Gastroesophageal sphincter (tissue), 4 donors: ENCODE results near the gene ATP6V1C2. TPM values are rescaled to one million over a fixed set of nuclear protein-coding genes. Genes with fewer than 3 reads are reported as not detected.

Source experiments
- ATAC-seq: fragments of 150-250 bp; one replicate; pipeline ENCODE4 v1.9.1; 2016; ENCODE audit warnings: mild to moderate bottlenecking, moderate library complexity
- H3K27ac ChIP-seq, 4 donors: fragments of 200-600 bp; sonication (generic) in 3 of 4; 1 replicate in 3 of 4; 2 replicates in 1 of 4; pipeline ENCODE4 v1.5.1; 2016 to 2019
- H3K27me3 ChIP-seq: fragments of 200-600 bp; sonication (generic); one replicate; pipeline ENCODE4 v1.5.1; 2019
- H3K36me3 ChIP-seq, 2 donors: fragments of 200-600 bp; sonication (generic); one replicate each; pipeline ENCODE4 v1.5.1; 2019; ENCODE audit warnings: control low read depth in 1 of 2
- H3K4me1 ChIP-seq, 3 donors: fragments of 200-600 bp; sonication (generic); 1 replicate in 2 of 3; 2 replicates in 1 of 3; pipeline ENCODE4 v1.5.1; 2016 to 2019; ENCODE audit warnings: control low read depth in 2 of 3
- H3K4me3 ChIP-seq, 2 donors: fragments of 200-600 bp; sonication (generic); one replicate each; pipeline ENCODE4 v1.5.1; 2019; ENCODE audit warnings: mild to moderate bottlenecking in 1 of 2, moderate library complexity in 1 of 2
- H3K9me3 ChIP-seq, 3 donors: fragments of 200-600 bp; sonication (generic); one replicate each; pipeline ENCODE4 v1.5.1; 2017 to 2019; ENCODE audit warnings: control low read depth in 2 of 3
- EP300 ChIP-seq: sonication (generic); formaldehyde crosslinking; IDR thresholded peaks from one replicate; pipeline ENCODE4 v1.6.1; 2017; ENCODE audit warnings: antibody characterized with exemption, mild to moderate bottlenecking
- POLR2A ChIP-seq, 2 donors: fragments of 450-650 bp; IDR thresholded peaks; one replicate each; pipeline ENCODE4 v1.6.1; 2017; ENCODE audit warnings: antibody characterized with exemption in 2 of 2, mild to moderate bottlenecking in 2 of 2, moderate library complexity in 1 of 2
- POLR2AphosphoS5 ChIP-seq: sonication (generic); formaldehyde crosslinking; IDR thresholded peaks from one replicate; pipeline ENCODE4 v1.6.1; 2017; ENCODE audit warnings: antibody characterized with exemption
- WGBS, 2 donors: methylation state at CpG; one replicate each; pipeline ENCODE4 v1.1.5; 2018; ENCODE audit warnings: low coverage in 1 of 2; 5-methylcytosine and 5-hydroxymethylcytosine counted together
- total RNA-seq, 4 donors: library from RNA; depleted of rRNA; stranded (reverse); fragments of >200 nt; gene quantifications; one replicate each; pipeline ENCODE4 v1.1.0, GENCODE V29; 2016
- TF ChIP-seq, protein P1 (sequence below), 4 experiments: fragments of 200-600 bp in 2 of 4; fragments of 450-650 bp in 2 of 4; sonication (generic) in 1 of 4; IDR thresholded peaks; one replicate each; pipeline ENCODE4 v1.5.1; 2017 to 2019; ENCODE audit warnings: antibody characterized with exemption in 4 of 4, mild to moderate bottlenecking in 2 of 4, moderate library complexity in 2 of 4

ATP6V1C2 gene
- total RNA-seq, 4 donors from 2014 or later, result 0.42 to 0.45 TPM; not detected in 2

DNA sequence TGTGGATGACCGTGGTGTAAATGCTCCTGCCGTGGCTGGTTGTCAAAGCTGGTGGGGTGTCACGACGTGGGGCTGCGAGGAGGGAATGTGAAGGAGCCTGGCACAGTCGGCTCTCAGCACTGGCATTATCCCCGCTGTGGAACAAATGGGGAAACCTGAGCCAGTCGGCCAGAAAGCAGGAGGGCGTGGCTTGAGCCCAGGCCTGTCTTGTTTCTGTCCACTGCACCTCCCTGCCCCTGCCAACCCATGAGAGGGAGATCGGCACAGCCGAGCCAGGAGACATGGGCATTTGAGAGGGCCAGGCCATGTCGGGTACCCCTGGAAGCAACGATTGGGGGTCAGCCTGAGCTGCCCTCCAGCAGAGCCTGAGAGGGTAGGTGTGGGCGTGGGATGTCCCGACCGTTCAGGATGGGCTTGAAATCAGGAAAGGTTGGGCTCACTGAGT, 46.7 kb downstream of the ATP6V1C2 start:
- 93% methylated on average over 3 of the region's 16 CpGs; no CpG with 5 or more reads in 1 of the 2 donors for WGBS, 2 donors
- no peak for TF ChIP-seq EP300
- Histone ChIP-seq H3K27me3 (peaks cover 8% of the 10 kb centered on the region), H3K4me3 (no peak overlapping the region), H3K4me1 (no peaks in the 10 kb centered on the region), H3K9me3 (no peaks in the 10 kb centered on the region), H3K27ac (no peak overlapping the region), H3K36me3 (no peaks in the 10 kb centered on the region)
- ATAC-seq, result no peak

DNA sequence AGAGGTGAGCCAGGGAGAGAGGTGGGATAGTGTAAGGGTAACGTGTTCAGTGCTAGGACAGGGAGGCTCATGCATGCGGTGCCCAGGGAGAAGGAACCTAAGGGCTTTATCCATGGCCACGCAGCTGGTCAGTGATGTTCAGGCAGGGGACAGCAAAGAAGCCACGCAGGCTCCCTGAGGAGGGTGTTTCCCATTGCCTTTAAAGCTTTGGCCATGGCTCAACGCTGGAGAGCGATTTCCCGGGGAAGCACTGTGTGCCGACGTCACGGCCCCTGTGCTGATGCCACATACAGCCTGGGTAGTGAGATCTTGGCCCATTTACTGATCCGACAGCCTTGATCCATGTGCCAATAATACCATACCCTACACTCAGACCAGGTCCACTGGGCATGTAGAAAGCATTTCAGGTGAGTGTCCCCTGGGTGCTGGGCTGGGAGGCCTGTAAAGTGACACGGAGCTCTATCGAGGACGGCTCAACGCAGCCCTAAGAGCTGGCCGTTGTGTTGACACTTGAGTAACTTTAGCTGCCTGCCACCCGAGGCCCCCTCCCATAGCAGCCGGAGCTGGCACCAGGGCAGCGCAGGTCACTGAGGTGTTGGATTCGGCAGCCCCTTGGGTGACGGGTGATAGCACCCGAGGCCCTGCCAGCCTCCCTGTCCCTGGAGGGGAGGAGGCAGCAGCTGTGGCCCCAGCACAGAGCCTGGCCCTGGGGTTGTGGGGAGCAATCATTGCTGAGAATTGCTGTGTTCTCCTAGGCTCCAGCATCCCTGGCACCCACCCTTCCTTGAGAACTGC, 49.7 kb downstream of the ATP6V1C2 start:
- WGBS, 2 donors, result 70 to 92% methylated on average over 3 to 4 of the region's 22 CpGs
- Histone ChIP-seq H3K9me3 (no peaks in the 10 kb centered on the region), H3K36me3 (no peaks in the 10 kb centered on the region), H3K27me3 (no peaks in the 10 kb centered on the region), H3K4me3 (no peak overlapping the region), H3K27ac (no peak overlapping the region), H3K4me1 (no peaks in the 10 kb centered on the region)
- ATAC-seq, result no peak
- TF ChIP-seq POLR2A (IDR thresholded peaks at IDR 0.05) (no peak), POLR2AphosphoS5 (no peak), EP300 (no peak)
- TF ChIP-seq, protein P1, sequence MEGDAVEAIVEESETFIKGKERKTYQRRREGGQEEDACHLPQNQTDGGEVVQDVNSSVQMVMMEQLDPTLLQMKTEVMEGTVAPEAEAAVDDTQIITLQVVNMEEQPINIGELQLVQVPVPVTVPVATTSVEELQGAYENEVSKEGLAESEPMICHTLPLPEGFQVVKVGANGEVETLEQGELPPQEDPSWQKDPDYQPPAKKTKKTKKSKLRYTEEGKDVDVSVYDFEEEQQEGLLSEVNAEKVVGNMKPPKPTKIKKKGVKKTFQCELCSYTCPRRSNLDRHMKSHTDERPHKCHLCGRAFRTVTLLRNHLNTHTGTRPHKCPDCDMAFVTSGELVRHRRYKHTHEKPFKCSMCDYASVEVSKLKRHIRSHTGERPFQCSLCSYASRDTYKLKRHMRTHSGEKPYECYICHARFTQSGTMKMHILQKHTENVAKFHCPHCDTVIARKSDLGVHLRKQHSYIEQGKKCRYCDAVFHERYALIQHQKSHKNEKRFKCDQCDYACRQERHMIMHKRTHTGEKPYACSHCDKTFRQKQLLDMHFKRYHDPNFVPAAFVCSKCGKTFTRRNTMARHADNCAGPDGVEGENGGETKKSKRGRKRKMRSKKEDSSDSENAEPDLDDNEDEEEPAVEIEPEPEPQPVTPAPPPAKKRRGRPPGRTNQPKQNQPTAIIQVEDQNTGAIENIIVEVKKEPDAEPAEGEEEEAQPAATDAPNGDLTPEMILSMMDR (IDR thresholded peaks at IDR 0.05), result no peak

DNA sequence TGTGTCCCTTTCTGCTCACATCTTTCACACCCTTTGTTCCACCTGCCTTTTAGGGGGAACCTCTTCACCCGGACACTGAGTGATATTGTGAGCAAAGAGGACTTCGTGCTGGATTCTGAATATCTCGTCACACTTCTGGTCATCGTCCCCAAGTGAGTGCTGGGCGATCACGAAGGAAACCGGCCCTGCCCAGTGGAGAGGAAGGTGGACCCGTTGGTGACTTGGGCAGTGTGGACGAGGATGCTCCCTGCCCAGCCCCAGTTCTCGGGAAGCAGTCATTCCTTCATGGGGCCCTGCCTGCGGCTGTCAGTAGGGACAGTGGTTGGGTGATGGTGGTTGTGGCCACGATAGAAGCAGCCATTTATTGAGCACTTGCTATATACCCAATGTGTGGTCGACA, 50.4 kb downstream of the ATP6V1C2 start:
- WGBS, 2 donors, result 85% methylated on average over 12 of the region's 13 CpGs; no CpG with 5 or more reads in 1 of the 2 donors
- Histone ChIP-seq H3K4me3 (no peak overlapping the region), H3K27me3 (no peaks in the 10 kb centered on the region), H3K9me3 (no peaks in the 10 kb centered on the region), H3K36me3 (no peaks in the 10 kb centered on the region), H3K27ac (no peak overlapping the region), H3K4me1 (no peaks in the 10 kb centered on the region)
- TF ChIP-seq POLR2AphosphoS5 (no peak), EP300 (no peak), POLR2A (IDR thresholded peaks at IDR 0.05) (no peak)
- TF ChIP-seq, protein P1 (IDR thresholded peaks at IDR 0.05), result no peak
- no peak for ATAC-seq

DNA sequence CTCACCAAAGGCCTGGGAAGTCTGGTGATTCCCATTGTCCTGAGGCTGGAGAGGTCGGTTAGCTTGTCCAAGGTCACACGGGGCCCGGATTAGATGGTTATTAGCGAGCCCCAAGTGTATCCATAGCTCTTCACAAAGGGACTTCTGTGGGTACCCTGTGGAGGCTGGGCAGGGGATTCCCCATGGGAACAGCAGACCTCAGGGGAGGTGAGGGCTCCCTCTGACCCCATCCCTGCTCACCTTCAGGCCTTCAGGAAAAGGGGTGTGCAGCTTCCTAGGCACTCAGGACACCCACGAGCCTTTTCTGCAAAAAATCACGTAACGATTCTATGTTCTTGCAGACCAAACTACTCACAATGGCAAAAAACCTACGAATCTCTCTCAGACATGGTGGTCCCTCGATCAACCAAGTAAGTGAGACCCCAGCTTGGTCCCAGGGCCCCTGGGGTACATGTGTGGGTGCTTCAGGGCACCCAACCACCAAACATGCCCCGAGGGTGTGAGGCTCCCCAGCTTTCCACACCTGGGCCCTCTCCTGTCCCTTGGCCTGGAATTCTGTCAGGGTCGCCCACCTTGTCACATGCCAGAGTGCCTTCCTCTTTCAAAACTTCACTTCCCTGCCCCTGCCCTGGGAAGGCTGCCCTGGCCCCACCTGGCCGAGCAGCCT, 50.9 kb downstream of the ATP6V1C2 start:
- WGBS, 2 donors, result 89 to 100% methylated on average over 1 to 6 of the region's 12 CpGs
- Histone ChIP-seq H3K27me3 (no peaks in the 10 kb centered on the region), H3K27ac (no peak overlapping the region), H3K4me3 (no peak overlapping the region), H3K36me3 (peaks cover 0 to 3% of the 10 kb centered on the region in 2 donors), H3K9me3 (no peaks in the 10 kb centered on the region), H3K4me1 (no peaks in the 10 kb centered on the region)
- no peak for ATAC-seq
- no peak for TF ChIP-seq POLR2AphosphoS5
- TF ChIP-seq POLR2A (IDR thresholded peaks at IDR 0.05), result no peak
- TF ChIP-seq EP300, result no peak
- TF ChIP-seq, protein P1 (IDR thresholded peaks at IDR 0.05), result no peak

DNA sequence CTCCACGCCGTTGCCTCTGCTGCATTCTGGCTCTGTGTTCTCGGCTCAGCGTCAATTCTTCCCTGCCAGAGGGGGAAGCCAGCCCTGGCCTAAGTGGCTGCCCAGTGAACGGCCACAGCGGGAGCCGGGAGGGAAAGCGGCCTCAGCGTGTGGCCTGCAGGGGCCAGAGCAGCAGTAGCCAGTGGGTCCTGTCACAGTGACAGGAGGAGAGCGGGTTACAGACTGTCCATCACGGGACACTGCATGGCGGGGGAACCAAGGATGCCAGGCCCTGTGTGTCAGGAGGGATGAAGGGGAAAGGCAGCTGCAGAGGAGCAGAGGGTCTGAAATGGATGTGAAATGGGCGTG, 51.4 kb downstream of the ATP6V1C2 start:
- Histone ChIP-seq H3K36me3 (peaks cover 0 to 8% of the 10 kb centered on the region in 2 donors), H3K4me3 (no peak overlapping the region), H3K9me3 (no peaks in the 10 kb centered on the region), H3K27ac (no peak overlapping the region), H3K27me3 (no peaks in the 10 kb centered on the region), H3K4me1 (no peaks in the 10 kb centered on the region)
- 90% methylated on average over 3 of the region's 13 CpGs; no CpG with 5 or more reads in 1 of the 2 donors for WGBS, 2 donors
- no peak for ATAC-seq
- no peak for TF ChIP-seq POLR2A (IDR thresholded peaks at IDR 0.05)
- TF ChIP-seq, protein P1 (IDR thresholded peaks at IDR 0.05), result no peak
- no peak for TF ChIP-seq POLR2AphosphoS5
- TF ChIP-seq EP300, result no peak
